ENCODE measurements around the gene ASMT. TPM values are rescaled to one million over a fixed set of nuclear protein-coding genes. Genes with fewer than 3 reads are reported as not detected.
A peak's percentile ranks its signal among the peaks of the same experiment; 100 is the strongest.
"Not testable (repeated sequence)": the region's sequence is repeated elsewhere in the genome, so short reads cannot be mapped to it uniquely, and the experiment has no call there.

ASMT gene
- total RNA-seq, 1 donor from 2014 or later, result 37.5 TPM

GRCh38 chrX:1629244-1629643, 14.4 kb downstream of the ASMT start:
- H3K4me3 ChIP-seq, result no peak overlapping the region
- DNase-seq (ENCODE audit: low spot score in 2 of 2), result no peak
- TF ChIP-seq CTCF (IDR thresholded peaks at IDR 0.05), result no peak
- H3K27ac ChIP-seq, result no peak overlapping the region
- intact Hi-C loops (cut with DNase I), result no loop called here
- no peaks in the 10 kb centered on the region for H3K36me3 ChIP-seq
- H3K4me1 ChIP-seq, result no peaks in the 10 kb centered on the region
- no peaks in the 10 kb centered on the region for H3K27me3 ChIP-seq
- no peaks in the 10 kb centered on the region for H3K9me3 ChIP-seq

- no peak for TF ChIP-seq CTCF (IDR thresholded peaks at IDR 0.05)
- intact Hi-C loops (cut with DNase I), result no loop called here
- Histone ChIP-seq H3K9me3 (peaks cover 6 to 8% of the 10 kb centered on the region in 2 donors), H3K27me3 (no peaks in the 10 kb centered on the region), H3K4me1 (no peaks in the 10 kb centered on the region), H3K36me3 (no peaks in the 10 kb centered on the region), H3K27ac (no peak overlapping the region), H3K4me3 (no peak overlapping the region)
- DNase-seq (ENCODE audit: low spot score in 2 of 2), result no peak
These were observed 31.1 kb downstream of the ASMT start for GRCh38 chrX:1646009-1646408.

GRCh38 chrX:1649621-1650020, 34.8 kb downstream of the ASMT start:
- Histone ChIP-seq H3K27ac (no peak overlapping the region), H3K4me3 (no peak overlapping the region), H3K36me3 (no peaks in the 10 kb centered on the region), H3K4me1 (no peaks in the 10 kb centered on the region), H3K9me3 (peaks cover 6 to 8% of the 10 kb centered on the region in 2 donors), H3K27me3 (no peaks in the 10 kb centered on the region)
- intact Hi-C loops (cut with DNase I), result loop anchor here (5.0 kb wide), 1 partner anchor 943 kb away; no protein-coding TSS in a partner anchor
- TF ChIP-seq CTCF (IDR thresholded peaks at IDR 0.05), result no peak
- no peak for DNase-seq (ENCODE audit: low spot score in 2 of 2)

- not testable (repeated sequence) for H3K4me1 ChIP-seq; H3K27ac ChIP-seq; H3K27me3 ChIP-seq; DNase-seq (ENCODE audit: low spot score in 2 of 2); H3K9me3 ChIP-seq; H3K4me3 ChIP-seq; H3K36me3 ChIP-seq
- peak; percentile 27 to 66 (median 49) for TF ChIP-seq CTCF (IDR thresholded peaks at IDR 0.05)
- intact Hi-C loops (cut with DNase I), result loop anchor here (5.0 kb wide), 1 partner anchor 940 kb away; no protein-coding TSS in a partner anchor
These were observed 37.4 kb downstream of the ASMT start for GRCh38 chrX:1652011-1652811.

- Histone ChIP-seq H3K4me1 (no peaks in the 10 kb centered on the region), H3K9me3 (no peaks in the 10 kb centered on the region), H3K27me3 (no peaks in the 10 kb centered on the region), H3K4me3 (no peak overlapping the region), H3K36me3 (no peaks in the 10 kb centered on the region), H3K27ac (no peak overlapping the region)
- no peak for DNase-seq (ENCODE audit: low spot score in 2 of 2)
- no peak for TF ChIP-seq CTCF (IDR thresholded peaks at IDR 0.05)
- intact Hi-C loops (cut with DNase I), result no loop called here
These were observed 41.5 kb downstream of the ASMT start for GRCh38 chrX:1656379-1656778.

Measured in ascending aorta (tissue), 2 donors.